Heart left ventricle (tissue), 16 donors: Measurements from ENCODE around the gene RBSN. TPM values are rescaled to one million over a fixed set of nuclear protein-coding genes. Genes with fewer than 3 reads are reported as not detected.

Source experiments
- ATAC-seq, 4 donors: fragments of 200-7000 bp; cut with Tn5 transposase; one replicate each; pipeline ENCODE4 v1.9.1; 2020 to 2022; ENCODE audit warnings: moderate library complexity in 4 of 4, mild to moderate bottlenecking in 3 of 4, moderate number of reproducible peaks in 1 of 4
- DNase-seq, 5 donors: peaks; one replicate each; pipeline ENCODE4 v3.0.0-alpha.2; 2020
- H3K27ac ChIP-seq, 12 donors: fragments of 200-600 bp; sonication (generic) in 4 of 12; one replicate each; pipeline versions ENCODE4 v1.5.0 to v1.8.0; 2016 to 2022; ENCODE audit warnings: mild to moderate bottlenecking in 2 of 12
- H3K27me3 ChIP-seq, 9 donors: fragments of 200-600 bp; sonication (generic) in 2 of 9; one replicate each; pipeline versions ENCODE4 v1.5.1 to v1.8.0; 2016 to 2022; ENCODE audit warnings: mild to moderate bottlenecking in 3 of 9
- H3K36me3 ChIP-seq, 9 donors: fragments of 200-600 bp; sonication (generic) in 2 of 9; one replicate each; pipeline versions ENCODE4 v1.5.0 to v1.8.0; 2018 to 2022; ENCODE audit warnings: mild to moderate bottlenecking in 2 of 9
- H3K4me1 ChIP-seq, 12 donors: fragments of 200-600 bp; sonication (generic) in 4 of 12; one replicate each; pipeline versions ENCODE4 v1.5.0 to v1.8.0; 2016 to 2022; ENCODE audit warnings: mild to moderate bottlenecking in 3 of 12
- H3K4me3 ChIP-seq, 12 donors: fragments of 200-600 bp; sonication (generic) in 4 of 12; one replicate each; pipeline versions ENCODE4 v1.5.0 to v1.8.0; 2017 to 2022; ENCODE audit warnings: mild to moderate bottlenecking in 9 of 12, moderate library complexity in 4 of 12
- H3K9me3 ChIP-seq, 12 donors: fragments of 200-600 bp; sonication (generic) in 4 of 12; one replicate each; pipeline versions ENCODE4 v1.5.0 to v1.8.0; 2016 to 2022; ENCODE audit warnings: mild to moderate bottlenecking in 1 of 12
- POLR2A ChIP-seq, 2 donors: fragments of 450-650 bp; IDR thresholded peaks; one replicate each; pipeline ENCODE4 v1.6.1; 2017; ENCODE audit warnings: antibody characterized with exemption in 2 of 2, mild to moderate bottlenecking in 2 of 2, moderate library complexity in 2 of 2
- WGBS, 4 donors: extraction: QIAGEN DNeasy Blood & Tissue Kit in 2 of 4; methylation state at CpG; one replicate each; pipeline versions ENCODE4 v1.1.5 to v1.1.7; 2013 to 2018; 5-methylcytosine and 5-hydroxymethylcytosine counted together
- intact Hi-C, 10 donors: fragments of 100-400 bp; cut with DNase I; formaldehyde crosslinking; loops; one replicate each; pipeline versions ENCODE4 v1.11.1 to v1.14.2; 2022
- polyA plus RNA-seq, 2 donors: library from polyadenylated mRNA; stranded (reverse); fragments of 200-250 nt; gene quantifications; one replicate each; pipeline ENCODE4 v1.2.3, GENCODE V29; 2013
- total RNA-seq, 9 donors: library from RNA; depleted of rRNA in 2 of 9; stranded (reverse); fragments of >200 nt in 2 of 9; fragmentation: NEBNext Ultra II Directional in 3 of 9; extraction: Animal tissue kit (Norgen Biotek cat#: 25700) in 3 of 9; gene quantifications; one replicate each; pipeline versions ENCODE4 v1.1.0 to v1.2.4, GENCODE V29; 2016 to 2023
- TF ChIP-seq, protein P1 (sequence below), 12 donors: fragments of 200-600 bp; sonication (generic) in 4 of 12; IDR thresholded peaks; one replicate each; pipeline versions ENCODE4 v1.5.0 to v1.8.0; 2018 to 2022; ENCODE audit warnings: antibody characterized with exemption in 12 of 12, mild to moderate bottlenecking in 5 of 12
- donor health status: ischemic (EF 13 %, LVEDD 7.1; RV severe dilation, severe dysfunction).
- donor health status: healthy with polysubstance abuse.
- donor health status: DM: no; HTN: yes; CAD: no.
- donor health status: DM: no; HTN: no; CAD: no.
- donor health status: ischemic (EF 25% LVEDD 6.9; RV normal size, moderate dysfunction).
- donor health status: ischemic (EF 25% LVEDD 5.7; RV mildly dilated, moderate dysfunction).
- donor health status: healthy.
- donor health status: DM: yes; HTN: yes; CAD: no.
- donor health status: ischemic (EF 35%, LVEDD 5.7; RV mildly dilated, moderate dysfunction).
- donor health status: nonischemic (EF 11% LVEDD 7.7; RV severe dilation, severe dysfunction).
- donor health status: DM: yes; HTN: yes; CAD: no.
- donor health status: PGD.
- donor health status: ischemic (EF 29% LVEDD 5.4; RV normal size, mild dysfunction).
- donor health status: nonischemic (EF 23%, LVEDD 6.1; RV moderate dilation, normal function).

RBSN gene
- total and polyA plus RNA-seq, 11 donors: 5.1 to 24.1 (median 20.4) TPM

DNA sequence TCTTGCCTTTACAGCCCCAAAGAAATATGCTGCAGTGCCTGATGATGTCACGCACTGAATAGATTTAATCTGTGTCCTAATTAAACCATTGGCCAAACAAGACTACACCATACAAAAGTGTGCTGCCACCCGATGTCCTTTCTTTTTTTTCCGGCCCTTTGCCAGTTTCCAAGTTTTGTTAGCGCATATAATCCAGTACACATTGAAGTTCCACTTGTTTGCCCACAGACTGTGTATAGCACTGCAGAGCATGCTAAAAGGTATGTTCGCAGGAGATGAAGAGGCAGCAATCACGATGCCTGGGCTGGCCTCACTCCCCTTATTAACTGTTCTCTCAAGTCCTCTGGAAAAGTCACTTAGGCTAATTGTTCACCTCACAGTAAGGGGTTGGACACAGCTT is 60.6 kb downstream of the RBSN start:
- intact Hi-C loops: no loop called here
- no peaks in the 10 kb centered on the region for H3K27me3 ChIP-seq
- DNase-seq: no peak
- H3K4me1 ChIP-seq: peaks cover 0 to 34% (median 9%) of the 10 kb centered on the region in 12 donors
- no peak overlapping the region for H3K27ac ChIP-seq
- H3K4me3 ChIP-seq: no peak overlapping the region
- ATAC-seq: no peak
- peaks cover 0 to 100% (median 99%) of the 10 kb centered on the region in 9 donors for H3K36me3 ChIP-seq
- no peaks in the 10 kb centered on the region for H3K9me3 ChIP-seq
- WGBS, 4 donors: 88 to 93% (median 90%) methylated on average over 6 of the region's 6 CpGs
- TF ChIP-seq, protein P1, sequence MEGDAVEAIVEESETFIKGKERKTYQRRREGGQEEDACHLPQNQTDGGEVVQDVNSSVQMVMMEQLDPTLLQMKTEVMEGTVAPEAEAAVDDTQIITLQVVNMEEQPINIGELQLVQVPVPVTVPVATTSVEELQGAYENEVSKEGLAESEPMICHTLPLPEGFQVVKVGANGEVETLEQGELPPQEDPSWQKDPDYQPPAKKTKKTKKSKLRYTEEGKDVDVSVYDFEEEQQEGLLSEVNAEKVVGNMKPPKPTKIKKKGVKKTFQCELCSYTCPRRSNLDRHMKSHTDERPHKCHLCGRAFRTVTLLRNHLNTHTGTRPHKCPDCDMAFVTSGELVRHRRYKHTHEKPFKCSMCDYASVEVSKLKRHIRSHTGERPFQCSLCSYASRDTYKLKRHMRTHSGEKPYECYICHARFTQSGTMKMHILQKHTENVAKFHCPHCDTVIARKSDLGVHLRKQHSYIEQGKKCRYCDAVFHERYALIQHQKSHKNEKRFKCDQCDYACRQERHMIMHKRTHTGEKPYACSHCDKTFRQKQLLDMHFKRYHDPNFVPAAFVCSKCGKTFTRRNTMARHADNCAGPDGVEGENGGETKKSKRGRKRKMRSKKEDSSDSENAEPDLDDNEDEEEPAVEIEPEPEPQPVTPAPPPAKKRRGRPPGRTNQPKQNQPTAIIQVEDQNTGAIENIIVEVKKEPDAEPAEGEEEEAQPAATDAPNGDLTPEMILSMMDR (IDR thresholded peaks at IDR 0.05): no peak
- TF ChIP-seq POLR2A (IDR thresholded peaks at IDR 0.05): no peak

DNA sequence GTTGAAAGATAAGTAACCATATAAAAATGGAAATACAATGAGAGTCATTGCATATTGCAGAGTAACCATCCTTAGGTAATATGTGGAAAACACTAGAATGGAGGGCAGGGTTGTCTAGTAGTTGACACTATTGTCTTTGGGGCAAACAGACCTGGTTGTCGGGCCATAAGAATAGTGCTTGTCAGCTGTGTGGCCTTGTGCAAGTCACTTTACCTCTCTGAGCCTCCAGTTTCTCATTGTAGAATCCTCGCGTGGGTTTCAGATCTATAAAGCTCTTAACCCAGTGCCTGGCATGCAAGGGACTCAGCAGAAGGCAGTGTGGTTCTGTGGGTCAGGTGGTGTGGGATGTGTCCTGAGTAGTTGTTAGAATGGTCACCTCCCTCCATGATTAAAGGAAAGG is 65.8 kb downstream of the RBSN start:
- 78 to 96% (median 93%) methylated on average over 3 of the region's 3 CpGs for WGBS, 4 donors
- no peak overlapping the region for H3K27ac ChIP-seq
- H3K9me3 ChIP-seq: no peaks in the 10 kb centered on the region
- no peak overlapping the region for H3K4me3 ChIP-seq
- TF ChIP-seq POLR2A (IDR thresholded peaks at IDR 0.05): no peak
- TF ChIP-seq, protein P1 (IDR thresholded peaks at IDR 0.05): no peak
- DNase-seq: no peak
- ATAC-seq: no peak
- no peaks in the 10 kb centered on the region for H3K4me1 ChIP-seq
- H3K36me3 ChIP-seq: peaks cover 0 to 100% (median 100%) of the 10 kb centered on the region in 9 donors
- no peaks in the 10 kb centered on the region for H3K27me3 ChIP-seq
- intact Hi-C loops: no loop called here

DNA sequence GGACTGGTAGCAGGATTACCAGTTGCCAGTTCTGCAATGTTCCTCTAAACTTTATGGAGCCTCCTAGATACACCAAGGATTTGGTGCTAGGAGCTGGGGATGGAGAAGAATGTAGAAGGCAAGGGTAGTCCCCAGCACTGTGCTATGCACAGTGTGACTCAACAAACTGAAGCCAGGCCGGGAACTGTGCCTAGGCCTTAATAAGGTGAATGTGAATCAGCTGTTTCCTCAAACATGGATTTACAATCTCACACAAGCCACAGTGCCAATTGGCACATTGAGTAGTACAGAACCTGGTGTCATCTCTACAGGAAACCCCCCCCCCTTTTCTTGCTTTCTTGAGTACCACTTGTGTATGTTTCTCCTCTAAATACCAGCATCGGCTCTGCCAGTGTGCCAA is 66.3 kb downstream of the RBSN start:
- DNase-seq (no peak), ATAC-seq (no peak)
- H3K27me3 ChIP-seq: no peaks in the 10 kb centered on the region
- 78 to 91% (median 90%) methylated on average over 2 of the region's 2 CpGs for WGBS, 4 donors
- H3K36me3 ChIP-seq: peaks cover 0 to 100% (median 99%) of the 10 kb centered on the region in 9 donors
- no peak overlapping the region for H3K4me3 ChIP-seq
- TF ChIP-seq POLR2A (IDR thresholded peaks at IDR 0.05): no peak
- TF ChIP-seq, protein P1 (IDR thresholded peaks at IDR 0.05): no peak
- no peaks in the 10 kb centered on the region for H3K9me3 ChIP-seq
- intact Hi-C loops: no loop called here
- no peak overlapping the region for H3K27ac ChIP-seq
- H3K4me1 ChIP-seq: no peaks in the 10 kb centered on the region

DNA sequence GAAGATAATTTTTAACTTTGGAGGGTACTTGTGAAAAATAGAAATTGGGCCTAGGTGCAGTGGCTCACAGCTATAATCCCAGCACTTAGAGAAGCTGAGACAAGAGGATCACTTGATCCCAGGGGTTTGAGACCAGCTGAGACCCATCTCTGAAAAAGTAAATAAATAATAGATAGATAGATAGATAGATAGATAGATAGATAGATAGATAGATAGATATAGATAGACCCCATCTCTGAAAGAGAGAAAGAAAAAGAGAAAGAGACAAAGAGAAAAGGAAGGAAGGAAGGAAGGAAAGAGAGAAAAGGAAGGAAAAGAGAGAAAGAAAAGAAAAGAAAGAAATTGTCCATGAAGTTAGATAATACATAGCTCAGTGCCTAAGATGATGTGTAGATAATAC is 69.3 kb downstream of the RBSN start:
- ATAC-seq (no peak), DNase-seq (no peak)
- TF ChIP-seq POLR2A (IDR thresholded peaks at IDR 0.05): no peak
- TF ChIP-seq, protein P1 (IDR thresholded peaks at IDR 0.05): no peak
- Histone ChIP-seq H3K36me3 (peaks cover 0 to 100% (median 99%) of the 10 kb centered on the region in 9 donors), H3K27ac (no peak overlapping the region), H3K4me1 (no peaks in the 10 kb centered on the region), H3K27me3 (no peaks in the 10 kb centered on the region), H3K9me3 (no peaks in the 10 kb centered on the region), H3K4me3 (no peak overlapping the region)
- intact Hi-C loops: no loop called here
